Kidney (tissue), 14 donors: ENCODE measurements around the gene MFRP. TPM values are rescaled to one million over a fixed set of nuclear protein-coding genes. Genes with fewer than 3 reads are reported as not detected.

ENCODE experiments used
- DNase-seq, 5 donors: peaks; one replicate each; pipeline ENCODE4 v3.0.0-alpha.2; 2013 to 2020
- FAIRE-seq: peaks from 2 replicates; lab custom pipeline; 2012; peaks lifted over from hg19 to GRCh38; lab: Jason Lieb, UNC
- H3K27ac ChIP-seq, 2 donors: one replicate each; pipeline ENCODE4 v1.7.0; 2013; ENCODE audit warnings: low read depth in 2 of 2, low read length in 2 of 2, inconsistent platforms in 1 of 2
- H3K27me3 ChIP-seq: one replicate; pipeline ENCODE4 v1.7.1; 2013; ENCODE audit warnings: low read length, inconsistent platforms; ENCODE audit not compliant: control insufficient read depth, insufficient read depth
- H3K36me3 ChIP-seq, 3 donors: one replicate each; pipeline versions ENCODE4 v1.7.0 to v1.7.1; 2013; ENCODE audit warnings: low read length in 3 of 3, control low read depth in 1 of 3, inconsistent platforms in 1 of 3; ENCODE audit not compliant: insufficient read depth in 3 of 3, control insufficient read depth in 2 of 3
- H3K4me1 ChIP-seq, 3 donors: one replicate each; pipeline versions ENCODE4 v1.7.0 to v1.7.1; 2013; ENCODE audit warnings: low read length in 3 of 3, inconsistent platforms in 1 of 3, low read depth in 1 of 3; ENCODE audit not compliant: control insufficient read depth in 2 of 3, insufficient read depth in 2 of 3
- H3K4me3 ChIP-seq, 3 donors: one replicate each; pipeline versions ENCODE4 v1.7.0 to v1.8.1; 2013; ENCODE audit warnings: low read length in 3 of 3, control low read depth in 1 of 3, inconsistent platforms in 1 of 3
- H3K9ac ChIP-seq, 3 donors: one replicate each; pipeline versions ENCODE4 v1.7.0 to v1.7.1; 2013; ENCODE audit warnings: low read length in 3 of 3, control low read depth in 1 of 3, inconsistent platforms in 1 of 3
- H3K9me3 ChIP-seq, 3 donors: one replicate each; pipeline versions ENCODE4 v1.7.0 to v1.7.1; 2013; ENCODE audit warnings: low read length in 3 of 3, control low read depth in 1 of 3, inconsistent platforms in 1 of 3; ENCODE audit not compliant: control insufficient read depth in 2 of 3, insufficient read depth in 1 of 3
- CTCF ChIP-seq: IDR thresholded peaks from 3 replicates; pipeline ENCODE4 v1.5.1; 2012; ENCODE audit warnings: mild to moderate bottlenecking, moderate library complexity, borderline replicate concordance; ENCODE audit not compliant: insufficient read depth; ENCODE audit errors: extremely low read depth
- intact Hi-C: fragments of 100-400 bp; cut with DNase I; formaldehyde crosslinking; loops from one replicate; pipeline ENCODE4 v1.11.1; 2022
- polyA plus RNA-seq: library from polyadenylated mRNA; stranded (reverse); fragments of 350-450 nt; fragmentation: Illumina TruSeq; extraction: RNeasy Lipid Tissue Mini Kit (QIAGEN cat#74804); gene quantifications from one replicate; pipeline ENCODE4 v1.2.3, GENCODE V29; 2014; ENCODE audit warnings: low read depth, low replicate concordance; ENCODE audit not compliant: insufficient read depth
- total RNA-seq: library from RNA; stranded (reverse); fragmentation: NEBNext Ultra II Directional; extraction: Animal tissue kit (Norgen Biotek cat#: 25700); gene quantifications from one replicate; pipeline ENCODE4 v1.2.1, GENCODE V29; 2021
- donor health status: control.
- donor health status: control.
- donor health status: control.
- donor health status: control.
- donor health status: control.
- donor health status: DM: yes; HTN: yes; CAD: no.
- donor health status: Normal renal cell carcinoma (clear cell type).

Gene MFRP
- total and polyA plus RNA-seq, 2 donors from 2014 or later, result not detected

- H3K9ac ChIP-seq, result peak overlapping the region in 2 of 3 donors; percentile 12 to 65
- no peaks in the 10 kb centered on the region for H3K27me3 ChIP-seq
- peak; percentile 90 for TF ChIP-seq CTCF
- intact Hi-C loops, result no loop called here
- peak overlapping the region in 1 of 2 donors; percentile 43 for H3K27ac ChIP-seq
- FAIRE-seq, result no peak
- peak; percentile 87 to 95 (median 92) for DNase-seq
- H3K4me1 ChIP-seq, result peaks cover 0 to 19% (median 8%) of the 10 kb centered on the region in 3 donors
- no peaks in the 10 kb centered on the region for H3K9me3 ChIP-seq
- H3K4me3 ChIP-seq, result peak overlapping the region in 2 of 3 donors; percentile 32 to 58
- peaks cover 0 to 29% (median 16%) of the 10 kb centered on the region in 3 donors for H3K36me3 ChIP-seq
These were observed 10.0 kb upstream of the MFRP start for GRCh38 chr11:119356349-119357031.

- Histone ChIP-seq H3K27me3 (no peaks in the 10 kb centered on the region), H3K4me1 (peaks cover 0 to 19% (median 8%) of the 10 kb centered on the region in 3 donors), H3K9ac (no peak overlapping the region), H3K9me3 (no peaks in the 10 kb centered on the region), H3K27ac (peak overlapping the region in 1 of 2 donors; percentile 1), H3K36me3 (peaks cover 0 to 29% (median 16%) of the 10 kb centered on the region in 3 donors), H3K4me3 (no peak overlapping the region)
- DNase-seq (peak in 1 of 5 donors; percentile 52), FAIRE-seq (no peak)
- intact Hi-C loops, result no loop called here
- no peak for TF ChIP-seq CTCF
These were observed 8.8 kb upstream of the MFRP start for GRCh38 chr11:119355091-119355843.

GRCh38 chr11:119352857-119353260 is 6.4 kb upstream of the MFRP start:
- no peak for TF ChIP-seq CTCF
- DNase-seq (peak; percentile 69 to 85 (median 75)), FAIRE-seq (no peak)
- peaks cover 0 to 8% (median 7%) of the 10 kb centered on the region in 3 donors for H3K4me1 ChIP-seq
- H3K4me3 ChIP-seq, result no peak overlapping the region
- H3K27ac ChIP-seq, result peak overlapping the region in 1 of 2 donors; percentile 36
- no peaks in the 10 kb centered on the region for H3K27me3 ChIP-seq
- intact Hi-C loops, result no loop called here
- H3K9ac ChIP-seq, result no peak overlapping the region
- peaks cover 0 to 7% (median 1%) of the 10 kb centered on the region in 3 donors for H3K36me3 ChIP-seq
- no peaks in the 10 kb centered on the region for H3K9me3 ChIP-seq
